ENCODE data around the gene FBXO4. TPM values are rescaled to one million over a fixed set of nuclear protein-coding genes. Genes with fewer than 3 reads are reported as not detected.

FBXO4 gene
- total and polyA plus RNA-seq, 2 of the 8 experiments (the other 6 are each of a cell fraction or from before 2014, with no cell fraction given), result 0.60 to 0.88 TPM

- TF ChIP-seq SAP30 (IDR thresholded peaks at IDR 0.05; ENCODE audit: insufficient read depth, insufficient replicate concordance, low read length), result peak; percentile 65
- no peak for TF ChIP-seq CBX8 (IDR thresholded peaks at IDR 0.05; ENCODE audit: borderline replicate concordance, low read depth, low read length)
- peak; percentile 95 for TF ChIP-seq ATF3 (IDR thresholded peaks at IDR 0.05; ENCODE audit: insufficient read depth, low read depth, low read length)
- no peak for TF ChIP-seq CEBPB (IDR thresholded peaks at IDR 0.05; ENCODE audit: low read depth, low read length)
- no peak for TF ChIP-seq TEAD4 (IDR thresholded peaks at IDR 0.05; ENCODE audit: low read depth, low read length)
- no peak for TF ChIP-seq EZH2 (IDR thresholded peaks at IDR 0.05; ENCODE audit: low read depth, low read length, severe bottlenecking)
- no peak for TF ChIP-seq TCF12 (IDR thresholded peaks at IDR 0.05; ENCODE audit: low read depth, low read length)
- no peak for TF ChIP-seq BRCA1 (IDR thresholded peaks at IDR 0.05; ENCODE audit: low read depth, low read length)
- no peak for TF ChIP-seq NANOG (IDR thresholded peaks at IDR 0.05; ENCODE audit: insufficient read depth, low read depth, low read length, poor library complexity, severe bottlenecking)
- no peak for TF ChIP-seq SIX5 (IDR thresholded peaks at IDR 0.05; ENCODE audit: low read depth, low read length)
- TF ChIP-seq RBBP5 (IDR thresholded peaks at IDR 0.05; ENCODE audit: borderline replicate concordance, low read depth, low read length), result no peak
- TF ChIP-seq PHF8 (conservative IDR thresholded peaks at IDR 0.05; ENCODE audit: low read depth, low read length), result peak; percentile 99
- TF ChIP-seq CHD2 (IDR thresholded peaks at IDR 0.05; ENCODE audit: low read length), result 0 out of 2 replicates have a peak, but pooled peaks have one; percentile 7
- TF ChIP-seq TAF1 (IDR thresholded peaks at IDR 0.05; ENCODE audit: low read depth, low read length), result peak; percentile 97
- TF ChIP-seq BCL11A (IDR thresholded peaks at IDR 0.05; ENCODE audit: low read depth in 2 of 2, low read length in 2 of 2), result no peak
- 0 out of 2 replicates have a peak, but pooled peaks have one; percentile 9 for TF ChIP-seq SP2 (IDR thresholded peaks at IDR 0.05; ENCODE audit: low read length)
- TF ChIP-seq JUND (IDR thresholded peaks at IDR 0.05; ENCODE audit: low read length), result peak; percentile 13; the same call in 1 of the 2 replicates
- TF ChIP-seq FOSL1 (IDR thresholded peaks at IDR 0.05; ENCODE audit: insufficient read depth, low read depth, low read length), result no peak
- no peak for TF ChIP-seq HDAC6 (IDR thresholded peaks at IDR 0.05; ENCODE audit: low read depth, low read length)
- TF ChIP-seq RFX5 (IDR thresholded peaks at IDR 0.05; ENCODE audit: borderline replicate concordance, low read depth, low read length), result no peak
- TF ChIP-seq POLR2AphosphoS5 (IDR thresholded peaks at IDR 0.05; ENCODE audit: low read depth, low read length), result peak; percentile 86
- no peak for TF ChIP-seq EGR1 (IDR thresholded peaks at IDR 0.05; ENCODE audit: borderline replicate concordance, low read depth, low read length)
- peak; percentile 66 for TF ChIP-seq SRF (IDR thresholded peaks at IDR 0.05; ENCODE audit: low read depth, low read length)
These were observed 20.9 kb upstream of the FBXO4 start, which contains the start of gene RIMOC1 (continued) for GRCh38 chr5:41903892-41904799.

Data from H1 (cell line).